ENCODE measurements around the gene TM4SF20.

GRCh38 chr2:227412877-227413276 is 33.8 kb upstream of the TM4SF20 start:
- TF ChIP-seq YY1 (IDR thresholded peaks at IDR 0.05) (no peak), CTCF (IDR thresholded peaks at IDR 0.05; ENCODE audit: low read depth, low read length, missing input control) (no peak), FOXA1 (IDR thresholded peaks at IDR 0.05) (no peak), RXRA (IDR thresholded peaks at IDR 0.05) (no peak), GABPA (IDR thresholded peaks at IDR 0.05 in 1 of 2, conservative IDR thresholded peaks at IDR 0.05 in 1 of 2) (no peak), MAX (IDR thresholded peaks at IDR 0.05) (no peak), TAF1 (conservative IDR thresholded peaks at IDR 0.05) (no peak), ATF3 (IDR thresholded peaks at IDR 0.05) (no peak), RAD21 (IDR thresholded peaks at IDR 0.05) (no peak), JUND (IDR thresholded peaks at IDR 0.05) (no peak)
